Caco-2 (cell line): Measurements from ENCODE around the gene RFTN2. TPM values are rescaled to one million over a fixed set of nuclear protein-coding genes. Genes with fewer than 3 reads are reported as not detected.
"Not testable (repeated sequence)": the region's sequence is repeated elsewhere in the genome, so short reads cannot be mapped to it uniquely, and the experiment has no call there.

ENCODE experiments used
- BruUV-seq: library from RNA; stranded (reverse); fragments of 400-500 nt; replicated peaks from 2 replicates; lab custom pipeline; 2021; lab: Mats Ljungman, UMichigan
- CTCF ChIA-PET: fragments of 300-600 bp; sonication (Branson Sonifier 250); formaldehyde crosslinking; loops from one replicate; lab custom pipeline; 2022; ENCODE audit warnings: antibody characterized with exemption; lab: Charles Lee
- POLR2A ChIA-PET: fragments of 300-600 bp; sonication (Branson Sonifier 250); formaldehyde crosslinking; loops from one replicate; lab custom pipeline; 2022; ENCODE audit warnings: antibody characterized with exemption; lab: Charles Lee
- DNase-seq, 2 experiments: peaks; one replicate each; pipeline versions ENCODE4 v3.0.0 to v3.0.0-alpha.2; 2020 to 2022
- H3K27me3 ChIP-seq: replicated peaks from 2 replicates; pipeline ENCODE4 v1.6.0; 2011; ENCODE audit warnings: low read length; ENCODE audit not compliant: control insufficient read depth, insufficient read depth
- H3K36me3 ChIP-seq: 2 replicates; pipeline ENCODE4 v1.5.1; 2011; ENCODE audit warnings: low read length; ENCODE audit not compliant: control insufficient read depth, insufficient read depth
- H3K4me1 ChIP-seq: fragments of 250-450 bp; sonication (Bioruptor Pico); 2 replicates; pipeline ENCODE4 v1.5.1; 2020; ENCODE audit warnings: mild to moderate bottlenecking
- H3K4me3 ChIP-seq: 2 replicates; pipeline ENCODE4 v1.5.1; 2011; ENCODE audit warnings: low read depth, mild to moderate bottlenecking, control low read depth, low read length
- H3K9me3 ChIP-seq: fragments of 250-450 bp; sonication (Bioruptor Pico); 2 replicates; pipeline ENCODE4 v1.5.1; 2020; ENCODE audit warnings: mild to moderate bottlenecking, moderate library complexity
- H3K27ac Mint-ChIP-seq: one replicate; pipeline ENCODE4 v1.8.0; 2022; ENCODE audit warnings: mixed read lengths; ENCODE audit not compliant: unreplicated experiment
- H3K27me3 Mint-ChIP-seq: one replicate; pipeline ENCODE4 v1.8.0; 2022; ENCODE audit warnings: mixed read lengths; ENCODE audit not compliant: insufficient read depth, unreplicated experiment
- H3K36me3 Mint-ChIP-seq: one replicate; pipeline ENCODE4 v1.8.0; 2022; ENCODE audit warnings: mild to moderate bottlenecking, mixed read lengths; ENCODE audit not compliant: insufficient read depth, unreplicated experiment
- H3K4me1 Mint-ChIP-seq: one replicate; pipeline ENCODE4 v1.8.0; 2022; ENCODE audit warnings: low read depth, mixed read lengths; ENCODE audit not compliant: unreplicated experiment
- H3K4me3 Mint-ChIP-seq: one replicate; pipeline ENCODE4 v1.8.0; 2022; ENCODE audit warnings: mild to moderate bottlenecking, moderate library complexity, mixed read lengths; ENCODE audit not compliant: unreplicated experiment
- H3K9me3 Mint-ChIP-seq: one replicate; pipeline ENCODE4 v1.8.0; 2022; ENCODE audit warnings: mixed read lengths; ENCODE audit not compliant: unreplicated experiment
- CTCF ChIP-seq, 2 experiments: fragments of 200-600 bp in 1 of 2; IDR thresholded peaks; 1 replicate in 1 of 2; 2 replicates in 1 of 2; pipeline versions ENCODE4 v1.5.1 to v1.8.0; 2011 to 2022; ENCODE audit warnings: antibody characterized with exemption in 1 of 2, control low read depth in 1 of 2, inconsistent platforms in 1 of 2, low read depth in 1 of 2, low read length in 1 of 2, mild to moderate bottlenecking in 1 of 2, moderate library complexity in 1 of 2; ENCODE audit not compliant: insufficient read depth in 1 of 2, severe bottlenecking in 1 of 2, unreplicated experiment in 1 of 2
- intact Hi-C: fragments of 100-400 bp; cut with micrococcal nuclease; formaldehyde crosslinking; loops from one replicate; pipeline ENCODE4 v1.10.0; 2022; ENCODE audit not compliant: unreplicated experiment
- total RNA-seq: library from RNA; stranded (reverse); gene quantifications from 2 replicates; pipeline ENCODE4 v1.2.3, GENCODE V29; 2022

Gene RFTN2
- total RNA-seq, 1 experiment from 2014 or later, result 0.18 TPM

DNA sequence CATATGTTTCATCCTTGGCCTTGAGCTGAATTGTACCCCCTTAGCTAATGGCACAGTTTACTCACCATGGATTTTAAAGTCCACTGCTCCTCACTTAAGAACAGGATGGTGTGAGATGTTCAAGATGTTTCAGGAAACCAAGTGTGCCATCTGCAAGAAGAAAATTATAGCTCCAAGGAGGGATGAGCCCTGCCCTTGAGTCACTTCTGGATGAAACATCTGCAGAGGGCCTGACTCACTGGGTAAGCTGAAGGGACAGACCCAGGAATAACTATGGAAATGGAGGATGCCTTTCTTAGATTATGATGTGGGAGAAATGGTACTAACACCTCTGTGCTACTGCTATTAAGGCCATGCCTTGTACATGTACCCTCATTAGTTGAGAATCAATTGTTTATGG, 36.2 kb upstream of the RFTN2 start:
- no peak overlapping the region for H3K27ac Mint-ChIP-seq
- no peak overlapping the region for H3K4me3 Mint-ChIP-seq
- peaks cover 21% of the 10 kb centered on the region for H3K36me3 Mint-ChIP-seq
- DNase-seq, result no peak
- ChIA-PET POLR2A (no interaction called here), CTCF (no interaction called here)
- Histone ChIP-seq H3K4me1 (peaks cover 5% of the 10 kb centered on the region), H3K27me3 (no peaks in the 10 kb centered on the region), H3K9me3 (peaks cover 4% of the 10 kb centered on the region; the same call in 1 of the 2 replicates), H3K4me3 (no peak overlapping the region), H3K36me3 (no peaks in the 10 kb centered on the region; the same call in 1 of the 2 replicates)
- H3K9me3 Mint-ChIP-seq, result no peaks in the 10 kb centered on the region
- H3K4me1 Mint-ChIP-seq, result peaks cover 5% of the 10 kb centered on the region
- no TSS peak for BruUV-seq
- intact Hi-C loops, result no loop called here
- H3K27me3 Mint-ChIP-seq, result no peaks in the 10 kb centered on the region
- TF ChIP-seq CTCF (IDR thresholded peaks at IDR 0.05; ENCODE audit: insufficient read depth in 1 of 2, low read depth in 1 of 2, low read length in 1 of 2, severe bottlenecking in 1 of 2, unreplicated experiment in 1 of 2), result no peak

GRCh38 chr2:197710424-197711042, 35.1 kb upstream of the RFTN2 start:
- CTCF ChIA-PET, result no interaction called here
- Mint-ChIP-seq H3K9me3 (no peaks in the 10 kb centered on the region), H3K36me3 (peaks cover 21% of the 10 kb centered on the region), H3K4me3 (no peak overlapping the region), H3K27me3 (no peaks in the 10 kb centered on the region), H3K4me1 (peaks cover 5% of the 10 kb centered on the region), H3K27ac (no peak overlapping the region)
- no TSS peak for BruUV-seq
- Histone ChIP-seq H3K27me3 (no peaks in the 10 kb centered on the region), H3K36me3 (no peaks in the 10 kb centered on the region; the same call in 1 of the 2 replicates), H3K4me3 (no peak overlapping the region), H3K9me3 (no peaks in the 10 kb centered on the region), H3K4me1 (peaks cover 5% of the 10 kb centered on the region)
- POLR2A ChIA-PET, result no interaction called here
- intact Hi-C loops, result no loop called here
- DNase-seq, result no peak
- no peak for TF ChIP-seq CTCF (IDR thresholded peaks at IDR 0.05; ENCODE audit: insufficient read depth in 1 of 2, low read depth in 1 of 2, low read length in 1 of 2, severe bottlenecking in 1 of 2, unreplicated experiment in 1 of 2)

DNA sequence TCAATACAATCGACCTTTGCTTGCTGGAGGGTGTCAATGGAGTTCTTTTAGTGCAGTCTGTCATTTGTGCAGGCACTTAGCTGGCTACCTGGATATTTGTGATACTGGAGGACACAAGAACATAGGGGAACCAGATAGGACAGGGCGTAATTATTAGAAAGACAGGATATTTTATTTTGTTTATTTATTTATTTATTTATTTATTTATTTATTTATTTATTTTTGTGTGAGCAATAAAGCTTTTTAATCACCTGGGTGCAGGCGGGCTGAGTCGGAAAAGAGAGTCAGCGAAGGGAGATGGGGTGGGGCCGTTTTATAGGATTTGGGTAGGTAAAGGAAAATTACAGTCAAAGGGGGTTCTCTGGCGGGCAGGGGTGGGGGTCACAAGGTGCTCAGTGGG, 33.8 kb upstream of the RFTN2 start:
- peaks cover 23% of the 10 kb centered on the region for H3K36me3 Mint-ChIP-seq
- H3K4me3 Mint-ChIP-seq, BruUV-seq, H3K9me3 ChIP-seq, H3K27ac Mint-ChIP-seq, H3K9me3 Mint-ChIP-seq, H3K36me3 ChIP-seq, H3K4me3 ChIP-seq, H3K27me3 Mint-ChIP-seq, CTCF ChIA-PET, POLR2A ChIA-PET, H3K27me3 ChIP-seq, DNase-seq, H3K4me1 ChIP-seq: not testable (repeated sequence)
- intact Hi-C loops, result loop anchor here (5.0 to 10.0 kb wide), 4 partner anchors 192 to 588 kb away; partner anchors contain the start of genes COQ10B, HSPE1 and MOB4
- H3K4me1 Mint-ChIP-seq, result peaks cover 12% of the 10 kb centered on the region
